Left forelimb (tissue), 1 donor: ENCODE measurements around the gene FPGS.
"Not testable (repeated sequence)": the region's sequence is repeated elsewhere in the genome, so short reads cannot be mapped to it uniquely, and the experiment has no call there.

ENCODE experiments used
- DNase-seq: peaks from one replicate; pipeline ENCODE4 v3.0.0-alpha.2; 2018; ENCODE audit warnings: low spot score

FPGS gene

DNA sequence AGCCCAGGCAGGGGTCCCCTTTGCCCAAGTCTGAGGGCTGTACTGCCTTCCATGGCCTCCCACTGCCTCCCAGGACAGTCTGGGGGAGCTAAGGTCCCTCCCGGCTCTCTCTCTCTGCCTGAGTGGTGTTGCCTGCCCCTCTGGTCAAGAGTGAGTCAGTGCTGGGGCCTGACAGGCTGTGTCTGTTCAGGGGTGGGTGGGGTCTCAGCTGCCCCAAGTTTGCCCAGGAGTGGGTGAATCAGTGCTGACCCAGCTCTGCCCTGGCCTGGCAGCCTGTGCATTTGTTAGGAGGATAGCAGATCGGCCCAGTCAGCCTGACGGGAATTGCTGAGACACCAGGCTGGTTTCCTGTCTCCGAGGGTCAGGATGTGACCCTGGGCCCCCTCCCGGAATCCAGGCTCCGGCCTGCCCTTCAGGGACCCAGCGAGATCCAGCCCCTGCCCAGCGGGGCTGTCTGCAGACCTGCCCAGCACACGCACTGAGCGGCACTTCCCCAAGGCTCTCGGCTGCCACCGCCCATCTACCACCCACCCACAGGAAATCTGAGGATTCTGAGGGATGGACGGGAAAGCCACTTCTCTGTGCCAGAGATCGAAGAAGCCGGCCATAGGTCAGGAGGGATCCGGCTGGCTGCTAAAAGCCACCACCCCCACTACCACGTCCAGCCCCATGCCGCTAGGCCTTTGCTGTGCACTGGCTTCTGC, 35.8 kb downstream of the FPGS start:
- no peak for DNase-seq

DNA sequence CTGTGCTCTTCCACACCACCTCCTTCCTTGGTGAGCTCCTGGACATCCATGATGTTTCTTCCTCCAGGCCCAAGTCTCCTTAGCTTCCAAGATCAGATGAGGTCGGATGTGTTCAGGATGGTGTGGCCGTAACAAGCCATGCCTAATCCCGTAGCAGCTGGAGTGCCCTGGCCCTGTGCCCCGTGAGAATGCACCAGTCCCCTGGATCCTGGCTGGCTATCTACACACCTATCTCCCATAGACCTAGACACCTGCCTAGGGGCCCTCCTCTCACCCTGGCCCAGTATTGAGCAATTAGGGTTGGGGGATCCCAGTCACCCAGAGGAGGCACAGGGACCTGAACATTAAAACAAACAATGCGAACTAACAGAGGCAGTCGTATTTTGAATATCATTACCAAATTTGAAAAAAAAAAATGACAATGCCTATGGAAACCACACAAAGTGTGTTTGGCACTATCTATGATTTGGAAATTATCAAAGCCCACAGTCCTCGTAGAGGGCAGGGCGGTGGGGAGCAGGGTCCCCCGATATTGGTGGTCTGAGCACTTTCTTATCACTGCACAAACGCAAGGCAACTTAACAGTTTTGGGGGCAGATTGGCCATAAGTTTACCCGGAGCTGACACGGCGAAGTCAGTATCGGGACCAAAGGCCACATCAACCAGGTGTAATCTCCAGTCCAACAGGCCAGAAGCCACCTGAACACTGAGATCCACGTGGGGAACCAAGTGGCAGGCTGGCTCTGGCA, 38.6 kb downstream of the FPGS start:
- DNase-seq: no peak

DNA sequence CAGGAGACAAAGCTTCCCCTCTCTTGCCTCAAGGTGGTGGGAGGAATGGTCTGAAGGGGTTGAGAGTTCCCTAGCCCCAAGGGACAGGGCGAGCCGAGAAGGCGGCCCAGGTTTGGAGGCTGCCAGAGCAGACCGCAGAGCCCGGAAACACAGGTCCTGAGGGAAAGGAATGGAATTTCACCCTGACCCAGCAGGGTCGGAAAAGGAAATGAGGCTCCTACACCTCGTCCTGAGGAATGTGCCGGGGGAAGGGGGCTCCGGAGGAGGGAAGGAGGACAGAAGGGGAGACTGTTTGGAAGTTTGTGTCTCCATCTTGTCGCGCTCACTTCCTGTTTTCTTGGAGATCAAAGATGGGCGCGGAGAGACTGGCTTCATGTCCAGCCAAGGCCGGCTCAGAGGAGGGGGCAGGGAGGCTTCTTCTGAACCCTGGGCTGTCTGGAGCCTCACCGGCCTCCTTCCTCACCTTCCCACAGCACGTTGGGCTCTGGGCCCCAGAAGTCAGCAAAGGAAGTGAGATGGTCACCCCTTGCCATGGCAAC, 42.2 kb downstream of the FPGS start:
- no peak for DNase-seq

DNA sequence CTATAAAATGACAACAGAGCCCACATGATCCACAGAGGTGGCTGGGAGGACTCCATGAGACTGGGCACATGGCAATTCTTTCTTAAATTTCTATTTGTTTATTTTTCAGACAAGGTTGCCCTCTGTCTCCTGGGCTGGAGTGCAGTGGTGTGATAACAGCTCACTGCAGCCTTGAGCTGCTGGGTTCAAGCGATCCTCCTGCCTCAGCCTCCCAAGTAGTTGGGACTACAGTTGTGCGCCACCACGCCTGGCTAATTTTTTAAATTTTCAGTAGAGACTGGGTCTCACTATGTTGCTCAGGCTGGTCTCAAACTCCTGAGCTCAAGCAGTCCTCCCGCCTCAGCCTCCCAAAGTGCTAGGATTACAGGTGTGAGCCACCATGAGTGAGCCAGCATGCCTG, 42.9 kb downstream of the FPGS start:
- DNase-seq: not testable (repeated sequence)

DNA sequence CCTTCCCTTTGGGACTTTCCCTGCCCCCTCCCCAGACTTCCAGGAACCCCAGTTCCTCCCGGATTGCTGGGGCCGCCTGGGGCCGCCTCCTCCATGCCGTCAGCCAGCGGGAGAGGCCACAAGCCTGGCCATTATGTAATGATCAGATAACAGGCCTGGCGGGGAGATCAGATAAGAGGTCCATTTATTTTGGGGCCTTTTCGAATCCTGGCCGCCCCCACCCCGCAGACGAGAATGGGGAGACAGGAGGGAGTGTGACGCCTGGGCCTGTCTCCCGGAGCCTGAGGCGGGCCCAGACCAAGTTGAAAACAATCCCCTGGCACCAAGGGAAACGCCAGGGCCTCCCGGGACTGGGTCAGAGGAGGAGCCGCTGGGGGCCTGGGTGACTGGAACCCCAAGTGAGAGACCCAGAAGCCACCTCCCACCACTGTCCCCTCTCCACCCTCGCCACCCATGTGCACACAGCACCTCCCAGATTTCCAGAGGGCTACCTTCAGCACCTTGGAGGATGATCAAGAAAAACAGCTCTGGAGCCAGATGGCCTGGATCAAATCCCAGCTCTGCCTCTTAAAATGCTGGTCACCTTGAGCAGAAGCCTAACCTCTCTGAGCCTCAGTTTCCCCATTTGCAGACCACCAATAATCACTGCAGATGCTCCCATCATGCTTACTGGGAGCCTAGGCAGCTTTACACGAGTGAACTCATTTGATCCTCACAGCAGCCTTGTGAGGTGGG, 43.9 kb downstream of the FPGS start:
- DNase-seq: no peak

DNA sequence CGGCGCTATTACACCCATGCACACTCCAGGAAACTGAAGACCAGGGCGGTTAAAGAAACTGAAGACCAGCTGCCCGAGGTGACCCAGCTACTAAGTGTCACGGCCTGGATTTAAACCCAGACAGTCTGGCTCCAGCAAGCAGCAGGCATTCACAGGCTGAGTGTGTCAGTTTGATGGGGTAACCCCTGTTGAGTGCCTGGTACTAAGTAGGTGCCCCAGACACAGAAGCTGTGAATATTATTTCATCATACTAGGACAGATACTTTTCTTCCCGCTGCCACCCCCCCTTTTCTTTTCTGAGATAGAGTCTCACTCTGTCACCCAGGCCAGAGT, 44.5 kb downstream of the FPGS start:
- no peak for DNase-seq

DNA sequence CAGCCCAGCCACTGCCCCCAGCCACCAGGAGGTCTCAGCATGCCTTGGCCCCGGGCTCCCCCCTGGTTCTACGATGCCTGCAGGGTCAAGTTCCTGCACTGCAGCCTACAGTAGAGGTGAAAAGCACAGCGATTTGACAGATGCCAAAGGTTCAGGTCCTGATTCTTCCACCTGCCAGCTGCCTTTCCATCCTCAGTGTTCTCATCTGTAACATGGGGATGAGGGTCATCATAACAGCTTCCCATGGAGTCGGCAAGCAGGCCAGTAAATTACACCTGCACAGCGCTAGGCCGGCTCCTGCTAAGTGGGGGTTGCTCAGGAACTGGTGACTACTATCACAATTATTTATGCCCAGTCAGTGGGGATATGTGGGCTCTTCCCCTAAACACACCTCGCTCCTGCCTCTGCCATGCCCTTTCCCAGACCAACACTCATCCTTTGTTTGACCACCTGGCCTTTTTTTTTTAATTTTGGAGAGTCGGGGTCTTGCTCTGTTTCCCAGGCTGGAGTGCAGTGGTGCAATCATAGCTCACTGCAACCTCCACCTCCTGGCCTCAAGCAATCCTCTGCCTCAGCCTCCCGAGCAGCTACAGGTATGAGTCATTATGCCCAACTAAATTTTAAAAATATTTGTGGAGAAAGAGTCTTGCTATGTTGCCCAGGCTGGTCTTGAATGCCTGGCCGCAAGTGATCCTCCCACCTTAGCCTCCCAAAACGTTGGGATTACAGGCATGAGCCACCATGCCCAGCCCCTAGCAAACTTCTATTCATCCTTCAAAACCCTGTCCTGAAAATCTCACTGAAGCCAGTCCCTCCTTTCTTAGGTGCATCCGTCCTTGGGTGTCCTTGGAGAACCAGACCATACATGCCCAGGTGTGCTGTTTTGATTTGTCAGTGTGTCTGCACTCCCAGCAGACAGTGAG, 45.4 kb downstream of the FPGS start:
- no peak for DNase-seq

DNA sequence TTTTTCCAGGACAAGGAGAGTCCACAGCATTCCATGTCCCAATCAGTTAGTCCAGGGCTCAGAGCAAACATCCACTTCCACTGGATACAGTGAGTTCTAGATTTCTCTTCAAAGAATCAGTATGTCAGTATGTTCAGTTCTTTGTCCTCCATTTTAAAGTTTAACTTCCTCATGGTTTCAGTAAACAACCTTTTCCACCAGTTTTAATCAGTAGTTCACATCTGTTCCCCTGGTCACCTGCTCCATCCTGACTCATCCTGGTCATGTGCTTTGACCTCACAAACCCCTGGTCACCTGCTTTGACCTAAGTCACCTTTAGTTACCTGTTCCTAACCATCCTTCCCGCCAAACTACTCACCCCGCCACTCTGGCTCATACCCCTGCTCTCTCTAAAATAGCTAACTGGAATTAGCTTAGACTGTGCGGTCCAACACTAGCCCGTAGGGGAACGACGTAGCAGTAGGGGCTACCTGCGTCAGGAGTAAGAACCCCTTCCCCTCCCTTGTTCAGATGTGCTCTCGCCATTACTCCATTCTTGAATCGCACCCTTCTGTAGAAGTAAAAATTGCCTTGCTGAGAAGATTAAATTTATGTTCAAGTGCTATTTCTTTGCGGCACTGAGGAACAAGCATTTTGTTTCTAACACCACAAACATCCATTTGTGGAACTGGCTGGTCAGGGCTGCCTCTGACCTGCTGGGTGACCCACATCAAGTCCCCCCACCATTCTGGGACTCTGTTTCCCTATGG, 46.2 kb downstream of the FPGS start:
- no peak for DNase-seq

DNA sequence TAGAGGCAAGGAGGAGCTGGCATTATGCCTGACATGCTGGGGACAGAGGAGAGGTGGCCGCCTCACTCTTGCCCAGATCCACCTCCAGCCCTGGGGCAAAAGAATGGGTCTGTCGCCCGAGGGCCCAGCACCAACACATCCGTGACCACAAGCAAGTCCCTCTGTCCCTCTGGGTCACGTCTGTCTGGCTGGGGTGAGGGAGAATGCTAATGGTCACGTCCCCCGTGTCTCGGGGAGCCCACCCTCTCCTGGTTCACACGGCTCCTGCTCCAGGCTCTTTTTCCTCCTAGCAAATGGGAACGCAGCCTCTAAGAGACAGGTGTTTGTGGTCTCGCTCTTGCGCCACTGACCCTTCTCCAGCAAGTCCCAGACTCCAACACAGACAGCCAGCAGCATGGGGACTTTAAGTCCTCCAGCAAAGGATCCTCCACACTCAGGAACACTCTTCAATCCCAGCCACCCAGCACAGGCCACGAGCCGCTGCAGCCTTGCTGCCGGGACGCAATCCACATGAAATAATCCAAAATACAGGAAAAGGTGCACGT, 47.7 kb downstream of the FPGS start:
- DNase-seq: no peak

DNA sequence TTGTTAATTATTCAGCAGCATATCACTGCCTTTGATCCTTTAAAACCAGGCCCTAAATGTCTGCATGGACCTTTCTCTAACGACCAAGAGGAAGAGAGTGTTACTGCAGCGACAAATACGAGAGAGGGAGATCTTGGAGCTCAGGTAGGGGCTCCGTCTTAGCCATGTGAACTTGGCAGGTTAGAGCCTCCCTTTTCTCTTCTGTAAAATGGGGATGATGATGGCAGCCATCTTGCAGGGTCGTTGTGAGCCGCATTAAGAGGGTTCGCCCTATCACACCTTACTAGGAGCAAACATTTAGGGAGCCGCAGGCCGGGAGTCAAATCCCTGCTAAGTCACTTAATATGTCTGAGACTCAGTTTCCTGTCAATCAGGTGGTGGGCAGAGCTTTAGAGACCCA, 50.1 kb downstream of the FPGS start:
- DNase-seq: no peak

DNA sequence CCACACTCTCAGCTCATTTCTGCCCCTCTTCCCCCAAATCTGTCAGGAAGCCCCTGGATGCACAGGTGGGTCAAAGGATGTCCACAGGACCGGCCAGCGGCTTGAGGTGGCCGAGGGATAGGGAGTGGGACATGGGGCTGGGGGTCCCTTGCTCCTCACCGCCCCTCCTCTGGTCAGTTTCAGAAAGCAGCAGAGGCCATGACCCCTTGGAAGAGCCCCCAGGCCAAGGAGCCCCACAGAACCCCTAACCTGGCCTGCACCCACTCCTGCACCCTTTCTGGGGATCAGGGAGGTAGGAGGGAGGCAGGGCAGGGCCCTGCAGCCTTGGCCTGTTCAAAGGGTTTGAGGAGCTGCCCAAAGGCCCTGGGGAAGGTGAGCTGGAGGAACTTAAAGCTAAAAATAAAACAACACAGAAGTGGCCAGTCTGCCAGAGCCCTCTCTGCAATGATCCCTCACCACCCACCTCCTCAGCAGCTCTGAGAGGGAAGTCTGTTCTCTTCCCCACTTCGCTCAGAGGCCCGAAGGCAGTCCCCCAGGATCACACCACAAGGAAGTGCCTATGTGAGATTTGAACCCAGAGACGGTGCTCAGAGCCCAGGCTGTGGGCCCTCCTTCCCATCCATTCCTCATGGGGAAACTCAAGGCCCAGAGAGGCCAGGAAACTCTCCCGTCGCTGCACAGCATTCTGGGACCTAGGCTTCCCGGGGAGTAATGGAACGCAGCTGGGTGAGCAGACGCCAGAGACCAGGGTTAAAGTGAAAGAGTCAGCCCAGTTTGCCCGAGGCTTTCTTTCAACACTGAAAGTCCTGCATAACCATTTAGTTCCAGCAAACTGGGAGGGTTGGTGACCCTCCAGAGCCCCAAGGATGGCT, 50.9 kb downstream of the FPGS start:
- DNase-seq: no peak

DNA sequence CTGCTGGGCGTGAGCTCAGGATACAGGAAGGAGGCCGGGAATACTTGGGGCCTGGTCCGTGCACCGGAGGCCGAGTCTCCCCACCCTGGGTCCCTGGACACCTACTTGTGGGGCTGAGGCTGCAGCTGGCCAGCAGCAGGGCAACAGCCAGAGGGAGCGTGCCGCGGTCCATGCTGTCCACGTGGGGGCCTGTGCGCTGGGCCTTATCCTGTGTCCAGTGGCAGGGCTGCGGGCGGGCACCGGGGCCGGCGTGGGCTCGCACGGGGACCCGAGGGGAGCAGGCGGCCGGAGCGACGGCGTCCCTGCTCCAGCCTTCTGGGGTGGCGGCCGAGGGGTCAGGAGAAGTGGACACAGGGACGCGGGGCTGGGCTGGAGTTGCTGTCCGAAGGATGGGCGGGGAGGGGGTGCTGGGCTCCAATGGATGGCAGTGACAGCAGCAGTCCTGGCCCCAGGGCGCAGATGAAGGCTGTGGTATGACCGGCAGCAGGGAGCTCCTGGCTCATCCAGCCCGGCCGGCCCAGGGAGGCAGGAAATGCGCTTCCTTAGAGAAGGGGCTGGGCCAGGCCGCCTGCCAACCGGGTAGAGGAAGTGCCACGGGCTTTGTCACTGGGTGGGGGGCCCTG, 51.6 kb downstream of the FPGS start, which contains the start of gene ENG:
TSS of gene ENG (minus strand) at position 475 of the 623 bp plus-strand sequence. CDS start at position 172, 303 bp downstream.
- peak; percentile 84 for DNase-seq

DNA sequence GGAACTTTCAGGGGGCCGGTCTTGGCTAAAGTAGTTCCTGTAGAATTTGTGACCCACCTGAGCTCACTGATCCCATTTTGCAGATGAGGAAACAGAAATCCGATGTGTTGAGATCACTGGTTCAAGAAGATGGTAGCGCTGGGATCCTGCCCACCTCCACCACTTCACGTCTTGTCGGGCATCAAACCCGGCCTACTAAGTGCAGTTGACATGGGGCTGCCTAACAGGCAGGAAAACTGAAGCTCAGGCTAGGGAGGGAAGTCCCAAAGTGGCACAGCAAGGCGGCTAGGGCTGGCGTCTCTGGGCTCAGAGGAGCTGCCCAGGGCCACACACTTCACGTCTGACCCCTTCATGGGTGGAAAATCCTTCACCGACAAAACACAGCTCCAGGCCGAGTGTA, 52.3 kb downstream of the FPGS start:
- DNase-seq: no peak

DNA sequence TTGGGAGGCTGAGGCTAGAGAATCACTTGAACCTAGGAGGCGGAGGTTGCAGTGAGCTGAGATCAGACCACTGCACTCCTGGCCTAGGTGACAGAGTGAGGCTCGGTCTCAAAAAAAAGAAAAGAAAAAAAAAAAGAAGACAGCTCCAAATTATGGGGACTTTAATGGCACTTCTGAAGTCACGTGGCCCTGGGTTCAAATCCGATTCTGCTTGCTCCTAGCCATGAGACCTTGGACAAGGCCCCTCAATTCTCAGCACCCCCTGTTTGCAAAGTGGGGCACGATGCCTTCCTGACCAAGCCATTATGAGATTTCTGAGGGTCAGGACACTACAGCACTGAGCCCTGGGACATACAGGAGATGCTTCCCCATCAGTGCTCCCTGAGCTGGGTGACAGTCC, 52.8 kb downstream of the FPGS start:
- DNase-seq: no peak

DNA sequence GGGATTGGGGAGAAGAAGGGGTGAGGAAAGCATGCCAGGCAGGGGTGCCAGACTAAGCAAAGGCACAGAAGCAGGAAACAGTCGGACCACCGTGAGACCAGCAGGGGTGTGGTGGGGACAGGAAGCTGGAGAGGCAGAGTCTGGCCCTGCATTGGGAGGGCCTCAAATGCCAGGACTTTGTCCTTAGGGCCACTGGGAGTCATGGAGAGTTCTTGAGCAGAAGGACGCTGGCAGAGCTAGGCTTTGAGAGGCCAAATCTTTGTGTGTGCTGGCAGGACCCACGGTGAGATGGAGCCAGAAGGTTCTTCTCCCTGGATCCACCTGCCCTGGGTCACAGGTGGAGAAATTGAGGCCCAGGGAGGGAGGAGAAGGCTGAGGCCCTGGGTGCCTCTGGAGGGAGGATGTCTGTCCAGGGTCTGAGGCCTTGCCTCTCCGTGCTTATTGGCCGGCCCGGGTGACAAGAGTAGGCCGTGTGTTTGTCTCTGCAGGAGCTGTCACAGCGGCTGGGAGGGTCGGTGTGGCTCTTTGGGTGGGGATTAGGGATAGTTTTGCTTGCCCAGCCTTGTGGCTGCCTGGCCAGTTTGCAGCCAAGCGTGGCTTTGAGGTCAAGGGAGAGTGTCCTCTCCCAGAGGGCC, 53.5 kb downstream of the FPGS start:
- no peak for DNase-seq

DNA sequence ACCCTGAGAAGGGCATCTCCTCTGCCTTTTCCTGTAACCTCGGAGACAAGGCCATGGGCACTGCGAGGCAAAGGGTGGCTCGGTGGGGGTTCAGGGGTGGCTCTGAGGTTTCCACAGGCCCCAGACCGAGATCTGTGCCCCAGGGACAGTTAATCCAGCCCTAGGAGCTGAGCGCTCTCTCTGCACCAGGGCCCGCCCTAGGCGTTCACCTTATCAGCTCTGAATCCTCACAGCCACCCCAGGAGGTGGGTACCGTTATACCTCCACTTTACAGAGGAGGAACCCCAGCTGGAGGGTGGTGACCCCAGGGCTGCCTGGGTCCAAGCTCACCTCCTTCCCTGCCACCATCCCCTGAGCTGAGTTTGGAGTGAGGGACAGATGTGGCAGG, 54.0 kb downstream of the FPGS start:
- no peak for DNase-seq

DNA sequence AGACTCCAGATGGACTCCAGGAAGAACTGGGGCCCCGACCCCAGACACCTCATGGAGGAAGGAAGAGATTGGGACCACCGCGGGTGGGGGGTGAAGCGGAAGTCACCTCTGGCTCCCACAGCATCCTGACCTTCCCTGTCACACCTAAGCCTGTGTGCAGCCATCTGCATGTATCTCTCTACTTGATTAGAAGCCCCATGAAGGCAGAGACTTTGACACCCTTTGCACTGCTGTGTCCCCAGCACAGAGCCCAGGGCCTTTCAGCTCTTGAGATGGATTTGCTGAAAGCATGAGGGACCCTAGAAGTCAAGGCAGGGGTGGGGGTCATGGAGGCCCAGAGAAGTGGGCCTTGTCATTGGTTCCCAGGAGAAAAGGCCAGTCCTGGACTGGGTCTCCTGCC, 54.6 kb downstream of the FPGS start:
- no peak for DNase-seq

DNA sequence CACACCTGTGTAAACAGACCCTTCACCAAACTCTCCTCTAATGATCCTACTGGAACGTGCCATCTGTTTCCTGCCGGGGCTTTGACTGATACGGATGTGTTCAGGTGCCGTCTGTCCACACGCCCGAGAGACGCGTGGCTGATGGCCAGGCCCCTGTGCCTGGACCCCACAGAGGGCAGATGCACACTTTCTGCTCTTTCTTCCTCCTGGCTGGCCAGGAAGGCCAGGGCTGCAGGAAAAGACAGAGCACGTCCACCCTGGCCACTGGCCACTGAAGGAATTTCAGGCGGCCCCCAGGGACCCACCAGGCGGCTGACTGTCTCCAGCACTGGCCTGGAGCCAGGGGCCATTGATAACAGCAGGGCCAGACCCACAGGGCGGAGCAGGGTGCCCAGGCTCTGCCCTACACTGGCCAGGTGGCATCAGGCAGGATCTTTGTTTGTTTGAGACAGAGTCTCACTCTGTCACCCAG, 55.4 kb downstream of the FPGS start:
- DNase-seq: no peak

DNA sequence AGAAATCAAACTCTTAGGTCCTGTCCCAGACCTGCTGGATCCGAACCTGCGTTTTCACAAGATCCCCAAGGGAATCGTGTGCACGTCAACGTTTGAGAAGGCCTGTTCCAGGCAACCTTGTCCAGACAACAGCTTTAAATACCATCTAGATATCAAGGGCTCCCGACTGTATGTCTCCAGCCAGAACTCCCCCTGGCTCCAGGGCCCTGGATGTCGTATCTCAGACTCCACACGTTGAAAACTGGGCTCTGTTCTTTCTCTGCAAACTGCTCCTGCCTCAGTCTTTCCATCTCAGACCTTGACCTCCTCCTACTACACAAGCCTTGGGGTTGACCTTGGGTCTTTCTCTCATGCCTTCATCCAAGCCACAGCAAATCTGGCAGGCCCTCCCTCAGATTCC, 57.6 kb downstream of the FPGS start:
- no peak for DNase-seq
